Transverse colon (tissue), 4 donors: Measurements from ENCODE around the gene ATF3. TPM values are rescaled to one million over a fixed set of nuclear protein-coding genes. Genes with fewer than 3 reads are reported as not detected.

Experiments
- DNase-seq: peaks from one replicate; pipeline ENCODE4 v3.0.0-alpha.2; 2019
- H3K27ac ChIP-seq, 4 donors: fragments of 200-600 bp; sonication (generic); 2 replicates each; pipeline ENCODE4 v1.5.1; 2016 to 2018; ENCODE audit warnings: inconsistent platforms in 4 of 4
- H3K27me3 ChIP-seq: fragments of 200-600 bp; sonication (generic); 2 replicates; pipeline ENCODE4 v1.5.1; 2017; ENCODE audit warnings: inconsistent platforms
- H3K36me3 ChIP-seq, 4 donors: fragments of 200-600 bp; sonication (generic); 2 replicates each; pipeline ENCODE4 v1.5.1; 2017 to 2019; ENCODE audit warnings: inconsistent platforms in 4 of 4
- H3K4me1 ChIP-seq, 4 donors: fragments of 200-600 bp; sonication (generic); 2 replicates each; pipeline ENCODE4 v1.5.1; 2017 to 2020; ENCODE audit warnings: inconsistent platforms in 4 of 4
- H3K4me3 ChIP-seq, 4 donors: fragments of 200-600 bp; sonication (generic); 1 replicate in 1 of 4; 2 replicates in 3 of 4; pipeline versions ENCODE4 v1.5.1 to v1.6.1; 2017 to 2019; ENCODE audit warnings: inconsistent platforms in 4 of 4
- H3K9me3 ChIP-seq, 2 donors: fragments of 200-600 bp; sonication (generic); 2 replicates each; pipeline ENCODE4 v1.5.1; 2017 to 2019; ENCODE audit warnings: inconsistent platforms in 2 of 2
- CTCF ChIP-seq, 5 experiments: fragments of 200-600 bp in 3 of 5; fragments of 450-650 bp in 2 of 5; sonication (generic) in 3 of 5; IDR thresholded peaks; 1 replicate in 2 of 5; 2 replicates in 3 of 5; pipeline ENCODE4 v1.5.1; 2016 to 2017; ENCODE audit warnings: antibody characterized with exemption in 5 of 5, inconsistent platforms in 3 of 5, mild to moderate bottlenecking in 2 of 5, moderate library complexity in 1 of 5
- EP300 ChIP-seq: sonication (generic); formaldehyde crosslinking; IDR thresholded peaks from one replicate; pipeline ENCODE4 v1.6.1; 2017; ENCODE audit warnings: antibody characterized with exemption, low read depth
- POLR2A ChIP-seq: fragments of 450-650 bp; IDR thresholded peaks from one replicate; pipeline ENCODE4 v1.6.1; 2016; ENCODE audit warnings: antibody characterized with exemption, mild to moderate bottlenecking, moderate library complexity
- POLR2AphosphoS5 ChIP-seq, 3 donors: sonication (generic); formaldehyde crosslinking; IDR thresholded peaks; one replicate each; pipeline ENCODE4 v1.6.1; 2016; ENCODE audit warnings: antibody characterized with exemption in 3 of 3
- WGBS, 2 donors: methylation state at CpG; one replicate each; pipeline ENCODE4 v1.1.5; 2018; ENCODE audit warnings: low coverage in 1 of 2; 5-methylcytosine and 5-hydroxymethylcytosine counted together
- in situ Hi-C, 4 donors: fragments of 200-750 bp; cut with MboI; loops; one replicate each; pipeline versions ENCODE4 v1.15.0 to v1.15.1; 2017; ENCODE audit warnings: low sequenced_read_pairs in 3 of 4, low pct_ligation_motif_present in 1 of 4, low pct_unique_long_range_greater_than_20kb in 1 of 4
- intact Hi-C: fragments of 100-400 bp; cut with DNase I; formaldehyde crosslinking; loops from one replicate; pipeline ENCODE4 v1.15.1; 2023; ENCODE audit warnings: low total_unique reads
- total RNA-seq, 4 donors: library from RNA; depleted of rRNA; stranded (reverse); fragments of >200 nt; gene quantifications; one replicate each; pipeline ENCODE4 v1.1.0, GENCODE V29; 2016

ATF3 gene
- total RNA-seq, 4 donors from 2014 or later = 7.8 to 84.8 (median 46.1) TPM

GRCh38 chr1:212625781-212626450 is 17.4 kb downstream of the ATF3 start:
- in situ Hi-C loops (no loop called here), intact Hi-C loops (no loop called here)
- Histone ChIP-seq H3K27me3 (no peaks in the 10 kb centered on the region), H3K27ac (no peak overlapping the region), H3K36me3 (no peaks in the 10 kb centered on the region), H3K4me1 (no peaks in the 10 kb centered on the region), H3K4me3 (no peak overlapping the region), H3K9me3 (no peaks in the 10 kb centered on the region)
- no peak for TF ChIP-seq POLR2AphosphoS5 (IDR thresholded peaks at IDR 0.05)
- TF ChIP-seq POLR2A = no peak
- TF ChIP-seq EP300 = no peak
- TF ChIP-seq CTCF (IDR thresholded peaks at IDR 0.05) = no peak
- 91% methylated on average over 19 of the region's 19 CpGs; no CpG with 5 or more reads in 1 of the 2 donors for WGBS, 2 donors
- no peak for DNase-seq

GRCh38 chr1:212628046-212628445 is 19.5 kb downstream of the ATF3 start:
- H3K27me3 ChIP-seq = no peaks in the 10 kb centered on the region
- DNase-seq = no peak
- H3K9me3 ChIP-seq = no peaks in the 10 kb centered on the region
- no peaks in the 10 kb centered on the region for H3K4me1 ChIP-seq
- intact Hi-C loops (no loop called here), in situ Hi-C loops (no loop called here)
- no peak overlapping the region for H3K27ac ChIP-seq
- H3K4me3 ChIP-seq = no peak overlapping the region
- 83 to 86% methylated on average over 1 to 4 of the region's 5 CpGs for WGBS, 2 donors
- no peaks in the 10 kb centered on the region for H3K36me3 ChIP-seq
- TF ChIP-seq POLR2A (no peak), EP300 (no peak)

- no peak for TF ChIP-seq POLR2AphosphoS5 (IDR thresholded peaks at IDR 0.05)
- no peak for TF ChIP-seq CTCF (IDR thresholded peaks at IDR 0.05)
- no peak for TF ChIP-seq POLR2A
- no peaks in the 10 kb centered on the region for H3K4me1 ChIP-seq
- H3K27me3 ChIP-seq = no peaks in the 10 kb centered on the region
- 79 to 88% methylated on average over 7 of the region's 7 CpGs for WGBS, 2 donors
- H3K4me3 ChIP-seq = no peak overlapping the region
- H3K9me3 ChIP-seq = no peaks in the 10 kb centered on the region
- in situ Hi-C loops (no loop called here), intact Hi-C loops (no loop called here)
- no peak overlapping the region for H3K27ac ChIP-seq
- DNase-seq = no peak
- no peaks in the 10 kb centered on the region for H3K36me3 ChIP-seq
These were observed 20.4 kb downstream of the ATF3 start for GRCh38 chr1:212628813-212629415.

- no peak overlapping the region for H3K4me3 ChIP-seq
- DNase-seq = no peak
- WGBS, 2 donors = 90 to 94% methylated on average over 2 to 5 of the region's 5 CpGs
- H3K27ac ChIP-seq = no peak overlapping the region
- in situ Hi-C loops = no loop called here
- intact Hi-C loops = no loop called here
- no peaks in the 10 kb centered on the region for H3K36me3 ChIP-seq
- no peaks in the 10 kb centered on the region for H3K9me3 ChIP-seq
- H3K4me1 ChIP-seq = no peaks in the 10 kb centered on the region
- no peak for TF ChIP-seq POLR2A
- no peaks in the 10 kb centered on the region for H3K27me3 ChIP-seq
These were observed 21.0 kb downstream of the ATF3 start for GRCh38 chr1:212629450-212630157.

- in situ Hi-C loops (no loop called here), intact Hi-C loops (no loop called here)
- Histone ChIP-seq H3K36me3 (no peaks in the 10 kb centered on the region), H3K9me3 (no peaks in the 10 kb centered on the region), H3K27me3 (no peaks in the 10 kb centered on the region), H3K4me1 (peaks cover 0 to 3% (median 0%) of the 10 kb centered on the region in 4 donors), H3K27ac (no peak overlapping the region), H3K4me3 (no peak overlapping the region)
- 59 to 100% methylated on average over 1 to 16 of the region's 16 CpGs for WGBS, 2 donors
- DNase-seq = peak; percentile 66
- TF ChIP-seq CTCF (IDR thresholded peaks at IDR 0.05) (peak; percentile 82 to 89 (median 84)), POLR2AphosphoS5 (IDR thresholded peaks at IDR 0.05) (no peak), EP300 (no peak), POLR2A (no peak)
These were observed 21.8 kb downstream of the ATF3 start for GRCh38 chr1:212630158-212630900.
